Body of pancreas (tissue), 4 donors: ENCODE measurements around the gene ZPR1. TPM values are rescaled to one million over a fixed set of nuclear protein-coding genes. Genes with fewer than 3 reads are reported as not detected.

ENCODE experiments used
- ATAC-seq: fragments of 150-250 bp; one replicate; pipeline ENCODE4 v1.9.1; 2016
- DNase-seq, 4 donors: peaks; one replicate each; pipeline ENCODE4 v3.0.0-alpha.2; 2019
- H3K27ac ChIP-seq, 4 donors: fragments of 200-600 bp; sonication (generic); 1 replicate in 3 of 4; 2 replicates in 1 of 4; pipeline versions ENCODE4 v1.5.1 to v1.6.1; 2016 to 2019; ENCODE audit warnings: mild to moderate bottlenecking in 1 of 4, mixed read lengths in 1 of 4, moderate library complexity in 1 of 4
- H3K27me3 ChIP-seq, 2 donors: fragments of 200-600 bp; sonication (generic); one replicate each; pipeline ENCODE4 v1.6.0; 2016; ENCODE audit warnings: mild to moderate bottlenecking in 1 of 2
- H3K36me3 ChIP-seq, 2 donors: fragments of 200-600 bp; sonication (generic); replicated peaks in 1 of 2; 2 replicates each; pipeline ENCODE4 v1.5.1; 2016; ENCODE audit warnings: low read depth in 2 of 2; ENCODE audit not compliant: insufficient read depth in 1 of 2
- H3K4me1 ChIP-seq: fragments of 200-600 bp; sonication (generic); one replicate; pipeline ENCODE4 v1.6.0; 2016
- H3K4me3 ChIP-seq, 2 donors: fragments of 200-600 bp; sonication (generic); 1 replicate in 1 of 2; 2 replicates in 1 of 2; pipeline ENCODE4 v1.5.1; 2016 to 2019
- H3K9me3 ChIP-seq, 3 donors: fragments of 200-600 bp; sonication (generic); 1 replicate in 2 of 3; 2 replicates in 1 of 3; pipeline ENCODE4 v1.5.1; 2016
- POLR2A ChIP-seq, 3 donors: fragments of 450-650 bp; IDR thresholded peaks; one replicate each; pipeline ENCODE4 v1.6.1; 2016; ENCODE audit warnings: antibody characterized with exemption in 3 of 3, mild to moderate bottlenecking in 2 of 3
- WGBS, 2 donors: methylation state at CpG; one replicate each; pipeline ENCODE4 v1.1.5; 2017; 5-methylcytosine and 5-hydroxymethylcytosine counted together
- intact Hi-C: fragments of 100-400 bp; cut with DNase I; formaldehyde crosslinking; loops from one replicate; pipeline ENCODE4 v1.15.1; 2023
- total RNA-seq, 2 donors: library from RNA; depleted of rRNA; stranded (reverse); fragments of >200 nt; gene quantifications; one replicate each; pipeline ENCODE4 v1.1.0, GENCODE V29; 2016
- TF ChIP-seq, protein P1 (sequence below), 7 experiments: fragments of 450-650 bp in 4 of 7; fragments of 200-600 bp in 3 of 7; sonication (generic) in 3 of 7; IDR thresholded peaks; one replicate each; pipeline ENCODE4 v1.5.1; 2016 to 2019; ENCODE audit warnings: antibody characterized with exemption in 7 of 7

ZPR1 gene
- total RNA-seq, 2 donors from 2014 or later, result 4.3 to 36.6 TPM

DNA sequence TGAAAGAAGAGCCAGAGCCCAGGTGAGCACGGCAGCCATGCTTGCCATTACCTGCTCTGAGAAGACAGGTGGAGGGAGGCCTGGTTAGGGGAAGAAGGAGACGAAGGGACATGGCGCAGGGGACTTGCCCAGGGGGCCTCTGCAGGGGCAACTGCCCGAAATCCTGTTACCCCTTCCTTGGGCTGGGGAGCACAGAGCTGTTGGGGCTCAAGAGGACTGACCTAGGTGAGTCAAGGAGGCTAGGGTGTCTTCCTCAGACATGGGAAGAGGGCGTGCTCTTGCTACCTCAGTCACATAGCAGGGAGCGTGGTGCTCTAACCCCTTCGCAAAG is 4.0 kb upstream of the ZPR1 start, which contains the start of gene APOA5:
APOA5 (minus strand) TSS at position 67 of the 331 bp plus-strand sequence; CDS start at position 48, 19 bp downstream.
- DNase-seq (no peak), ATAC-seq (no peak)
- Histone ChIP-seq H3K4me1 (peaks cover 40% of the 10 kb centered on the region), H3K36me3 (no peaks in the 10 kb centered on the region), H3K9me3 (no peaks in the 10 kb centered on the region), H3K27me3 (no peaks in the 10 kb centered on the region), H3K4me3 (no peak within 1 kb of the TSS), H3K27ac (no peak within 1 kb of the TSS)
- intact Hi-C loops, result loop anchor here (5.0 to 10.0 kb wide), 2 partner anchors 46 to 313 kb away; partner anchors contain the start of gene APOA1
- WGBS, 2 donors, result 88 to 95% methylated on average over 5 to 7 of the region's 7 CpGs
- TF ChIP-seq POLR2A (IDR thresholded peaks at IDR 0.05), result no peak
- TF ChIP-seq, protein P1, sequence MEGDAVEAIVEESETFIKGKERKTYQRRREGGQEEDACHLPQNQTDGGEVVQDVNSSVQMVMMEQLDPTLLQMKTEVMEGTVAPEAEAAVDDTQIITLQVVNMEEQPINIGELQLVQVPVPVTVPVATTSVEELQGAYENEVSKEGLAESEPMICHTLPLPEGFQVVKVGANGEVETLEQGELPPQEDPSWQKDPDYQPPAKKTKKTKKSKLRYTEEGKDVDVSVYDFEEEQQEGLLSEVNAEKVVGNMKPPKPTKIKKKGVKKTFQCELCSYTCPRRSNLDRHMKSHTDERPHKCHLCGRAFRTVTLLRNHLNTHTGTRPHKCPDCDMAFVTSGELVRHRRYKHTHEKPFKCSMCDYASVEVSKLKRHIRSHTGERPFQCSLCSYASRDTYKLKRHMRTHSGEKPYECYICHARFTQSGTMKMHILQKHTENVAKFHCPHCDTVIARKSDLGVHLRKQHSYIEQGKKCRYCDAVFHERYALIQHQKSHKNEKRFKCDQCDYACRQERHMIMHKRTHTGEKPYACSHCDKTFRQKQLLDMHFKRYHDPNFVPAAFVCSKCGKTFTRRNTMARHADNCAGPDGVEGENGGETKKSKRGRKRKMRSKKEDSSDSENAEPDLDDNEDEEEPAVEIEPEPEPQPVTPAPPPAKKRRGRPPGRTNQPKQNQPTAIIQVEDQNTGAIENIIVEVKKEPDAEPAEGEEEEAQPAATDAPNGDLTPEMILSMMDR (IDR thresholded peaks at IDR 0.05), result no peak

DNA sequence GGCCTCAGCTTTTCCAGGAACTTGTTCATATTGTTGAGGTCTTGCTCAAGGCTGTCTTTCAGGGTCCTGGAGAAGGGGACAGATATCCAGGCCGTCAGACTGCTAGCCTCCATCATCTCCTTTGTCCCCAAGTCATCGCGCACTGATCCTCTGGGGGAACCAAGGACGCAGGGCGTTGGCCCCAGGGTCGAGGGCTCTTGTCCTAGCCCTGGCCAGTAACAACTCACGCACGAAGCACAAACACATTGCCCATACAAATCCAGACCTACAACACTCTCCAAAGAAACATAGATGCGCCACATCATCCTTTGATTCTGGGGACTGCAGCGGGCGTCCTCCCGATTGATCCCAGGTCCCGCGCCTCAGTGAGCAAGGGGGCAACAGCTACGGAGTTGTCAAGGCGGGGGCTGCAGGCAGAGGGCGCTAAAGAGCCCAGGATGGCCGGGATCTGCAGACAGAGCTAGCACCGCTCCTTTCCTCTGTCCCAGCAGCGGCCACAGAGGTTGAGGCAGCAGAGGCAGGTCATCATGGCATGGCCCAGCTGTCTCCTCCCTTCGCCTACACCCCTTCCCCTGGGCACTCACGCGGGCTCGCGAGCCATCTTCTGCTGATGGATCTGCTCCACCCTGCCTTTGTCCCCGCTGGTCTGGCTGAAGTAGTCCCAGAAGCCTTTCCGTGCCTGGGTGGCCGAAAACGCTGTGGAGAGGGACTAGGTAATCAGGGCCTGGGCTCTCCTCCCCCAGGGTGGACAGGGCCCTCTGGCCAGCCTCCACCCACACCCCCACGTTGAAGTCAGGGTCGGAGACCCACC is 3.4 kb upstream of the ZPR1 start:
- TF ChIP-seq, protein P1 (IDR thresholded peaks at IDR 0.05), result peak; percentile 80 to 95 (median 90)
- no peak for TF ChIP-seq POLR2A (IDR thresholded peaks at IDR 0.05)
- no peaks in the 10 kb centered on the region for H3K9me3 ChIP-seq
- no peaks in the 10 kb centered on the region for H3K27me3 ChIP-seq
- intact Hi-C loops, result loop anchor here (5.0 to 10.0 kb wide), 2 partner anchors 46 to 314 kb away; partner anchors contain the start of gene APOA1
- no peak overlapping the region for H3K4me3 ChIP-seq
- ATAC-seq, result peak; percentile 69
- peak; percentile 80 to 84 (median 82) for DNase-seq
- H3K36me3 ChIP-seq, result no peaks in the 10 kb centered on the region
- 22% methylated on average over 19 to 31 of the region's 31 CpGs for WGBS, 2 donors
- no peak overlapping the region for H3K27ac ChIP-seq
- H3K4me1 ChIP-seq, result peaks cover 45% of the 10 kb centered on the region

DNA sequence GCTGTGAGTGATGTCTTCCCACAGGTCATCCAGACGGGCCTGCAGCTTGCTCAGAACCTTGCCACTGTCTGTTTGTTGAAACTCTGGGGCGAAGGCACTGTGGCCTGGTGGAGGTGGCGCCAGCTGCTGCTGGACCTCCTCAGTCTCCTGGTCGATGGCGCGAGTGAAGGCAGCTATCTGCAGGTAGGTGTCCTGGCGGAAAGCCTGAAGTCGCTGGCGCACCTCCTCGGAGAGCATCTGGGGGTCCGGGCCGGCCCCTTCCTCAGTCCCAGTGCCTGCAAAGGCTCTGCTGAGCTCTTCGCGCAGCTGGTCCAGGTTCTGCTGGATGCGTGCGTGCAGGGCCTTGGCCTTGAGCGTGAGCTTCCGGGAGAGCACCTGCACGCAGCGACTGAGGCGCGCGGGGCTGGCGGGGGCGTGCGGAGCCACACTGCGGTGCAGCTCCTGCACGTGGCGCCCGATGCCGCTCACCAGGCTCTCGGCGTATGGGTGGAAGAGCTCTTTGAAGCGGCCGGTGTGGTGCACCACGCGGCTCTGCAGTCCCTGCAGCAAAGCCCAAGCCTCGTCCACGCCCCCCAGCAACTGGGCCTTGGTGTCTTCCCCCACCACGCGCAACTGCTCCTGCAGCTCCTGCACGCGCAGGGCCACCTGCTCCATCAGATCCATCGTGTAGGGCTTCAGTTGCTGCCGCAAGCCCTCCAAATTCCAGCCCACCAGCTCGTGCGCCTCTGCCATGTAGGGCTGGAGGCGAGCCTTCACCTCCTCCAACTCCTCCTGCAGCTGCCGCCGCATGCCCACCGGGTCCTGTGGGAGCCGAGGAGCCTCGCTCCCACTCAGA is 2.6 kb upstream of the ZPR1 start:
- H3K36me3 ChIP-seq, result peaks cover 0 to 3% of the 10 kb centered on the region in 2 donors
- 64 to 74% methylated on average over 19 to 43 of the region's 53 CpGs for WGBS, 2 donors
- H3K27ac ChIP-seq, result no peak overlapping the region
- peaks cover 48% of the 10 kb centered on the region for H3K4me1 ChIP-seq
- intact Hi-C loops, result loop anchor here (5.0 to 10.0 kb wide), 2 partner anchors 47 to 314 kb away; partner anchors contain the start of gene APOA1
- H3K9me3 ChIP-seq, result no peaks in the 10 kb centered on the region
- ATAC-seq (no peak), DNase-seq (no peak)
- H3K27me3 ChIP-seq, result no peaks in the 10 kb centered on the region
- H3K4me3 ChIP-seq, result no peak overlapping the region
- no peak for TF ChIP-seq POLR2A (IDR thresholded peaks at IDR 0.05)
- TF ChIP-seq, protein P1 (IDR thresholded peaks at IDR 0.05), result no peak

DNA sequence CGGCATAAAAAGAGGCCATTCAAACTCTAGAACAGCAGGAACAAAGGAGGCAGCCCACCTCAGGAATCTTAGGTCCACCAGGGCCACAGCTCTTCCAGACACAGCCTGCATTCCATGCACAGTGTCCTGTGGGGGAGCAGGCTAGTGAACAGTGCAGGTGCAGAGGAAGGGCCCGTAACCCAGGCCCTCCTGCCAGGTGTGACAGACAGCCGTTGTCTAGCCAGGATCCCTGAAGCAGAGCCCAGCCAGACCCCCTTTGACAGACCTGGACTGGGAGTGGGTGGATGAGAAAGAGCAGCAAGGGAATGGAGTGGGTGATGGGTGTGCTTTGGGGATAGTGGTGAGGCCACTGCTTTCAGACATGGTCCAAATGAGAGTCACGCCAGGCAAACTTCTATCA is 1.2 kb upstream of the ZPR1 start:
- Histone ChIP-seq H3K9me3 (no peaks in the 10 kb centered on the region), H3K27me3 (no peaks in the 10 kb centered on the region), H3K36me3 (peaks cover 0 to 13% of the 10 kb centered on the region in 2 donors), H3K4me3 (no peak overlapping the region), H3K4me1 (peaks cover 48% of the 10 kb centered on the region), H3K27ac (no peak overlapping the region)
- DNase-seq (no peak), ATAC-seq (no peak)
- TF ChIP-seq POLR2A (IDR thresholded peaks at IDR 0.05), result no peak
- TF ChIP-seq, protein P1 (IDR thresholded peaks at IDR 0.05), result no peak
- WGBS, 2 donors, result 70 to 73% methylated on average over 4 of the region's 4 CpGs
- intact Hi-C loops, result no loop called here
